IPS-15b (cell line): ENCODE data around the gene CEP85.

Experiments used
- H3K27me3 ChIP-seq: one replicate; pipeline ENCODE4 v1.6.1; 2013; ENCODE audit warnings: low read length; ENCODE audit not compliant: control insufficient read depth, insufficient read depth
- H3K36me3 ChIP-seq: one replicate; pipeline ENCODE4 v1.6.1; 2013; ENCODE audit warnings: low read length; ENCODE audit not compliant: control insufficient read depth, insufficient read depth
- H3K4me1 ChIP-seq: one replicate; pipeline ENCODE4 v1.6.1; 2013; ENCODE audit warnings: mild to moderate bottlenecking, low read length; ENCODE audit not compliant: control insufficient read depth, insufficient read depth
- H3K4me3 ChIP-seq: one replicate; pipeline ENCODE4 v1.5.1; 2013; ENCODE audit warnings: low read depth, low read length
- H3K9ac ChIP-seq: one replicate; pipeline ENCODE4 v1.6.1; 2013; ENCODE audit warnings: low read depth, mild to moderate bottlenecking, low read length
- H3K9me3 ChIP-seq: one replicate; pipeline ENCODE4 v1.6.1; 2013; ENCODE audit warnings: mild to moderate bottlenecking, low read length; ENCODE audit not compliant: control insufficient read depth, insufficient read depth

CEP85 gene

GRCh38 chr1:26269198-26269550, 35.2 kb downstream of the CEP85 start:
- Histone ChIP-seq H3K27me3 (no peaks in the 10 kb centered on the region), H3K4me3 (no peak overlapping the region), H3K9ac (no peak overlapping the region), H3K9me3 (peaks cover 3% of the 10 kb centered on the region), H3K36me3 (peaks cover 40% of the 10 kb centered on the region), H3K4me1 (no peaks in the 10 kb centered on the region)

DNA sequence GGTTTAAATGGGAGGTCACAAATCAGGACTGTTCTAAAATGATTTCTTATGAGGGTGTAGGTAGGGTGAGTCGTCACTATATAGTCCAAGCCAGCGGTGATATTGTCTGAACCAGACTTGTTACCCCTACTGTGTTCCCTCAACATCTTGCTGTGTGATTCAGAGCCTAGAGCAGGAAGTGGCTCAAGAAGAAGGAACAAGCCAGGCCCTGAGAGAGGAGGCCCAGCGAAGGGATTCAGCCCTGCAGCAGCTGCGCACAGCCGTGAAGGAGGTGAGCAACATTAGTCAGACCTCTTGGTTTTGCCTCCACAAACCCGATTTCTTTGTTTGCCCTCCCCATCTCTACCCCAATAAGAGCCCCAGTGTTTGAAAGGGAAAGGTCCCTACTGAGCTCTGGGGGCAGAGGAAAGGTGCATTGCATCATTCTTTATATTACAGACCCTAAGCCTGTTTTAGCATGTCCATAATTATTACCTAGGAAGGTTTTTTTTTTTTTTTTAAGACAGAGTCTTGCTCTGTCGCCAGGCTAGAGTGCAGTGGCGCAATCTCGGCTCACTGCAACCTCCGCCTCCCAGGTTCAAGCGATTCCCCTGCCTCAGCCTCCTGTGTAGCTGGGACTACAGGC, 40.9 kb downstream of the CEP85 start:
- Histone ChIP-seq H3K9ac (no peak overlapping the region), H3K36me3 (peaks cover 42% of the 10 kb centered on the region)

GRCh38 chr1:26275580-26276431, 41.8 kb downstream of the CEP85 start:
- Histone ChIP-seq H3K36me3 (peaks cover 35% of the 10 kb centered on the region), H3K4me3 (no peak overlapping the region), H3K9me3 (no peaks in the 10 kb centered on the region), H3K9ac (no peak overlapping the region), H3K4me1 (peaks cover 13% of the 10 kb centered on the region), H3K27me3 (no peaks in the 10 kb centered on the region)

More for the DNA sequence above, 40.9 kb downstream of the CEP85 start:
- H3K4me3 ChIP-seq, result no peak overlapping the region
- H3K27me3 ChIP-seq, result no peaks in the 10 kb centered on the region
- H3K4me1 ChIP-seq, result peaks cover 10% of the 10 kb centered on the region
- no peaks in the 10 kb centered on the region for H3K9me3 ChIP-seq

DNA sequence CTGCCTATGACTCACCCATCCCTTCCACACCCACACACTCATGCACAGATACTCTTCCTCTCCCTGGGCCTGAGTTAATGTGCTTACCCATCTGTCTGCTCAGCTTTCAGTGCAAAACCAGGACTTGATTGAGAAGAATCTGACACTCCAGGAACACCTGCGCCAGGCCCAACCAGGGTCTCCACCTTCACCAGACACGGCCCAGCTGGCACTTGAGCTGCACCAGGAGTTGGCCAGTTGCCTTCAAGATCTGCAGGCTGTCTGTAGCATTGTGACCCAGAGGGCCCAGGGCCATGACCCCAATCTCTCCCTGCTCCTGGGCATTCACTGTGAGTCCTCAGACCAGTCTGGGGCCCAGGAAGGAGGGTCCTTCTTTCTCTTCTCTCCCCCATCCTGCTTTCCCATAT, 42.4 kb downstream of the CEP85 start:
- Histone ChIP-seq H3K9me3 (no peaks in the 10 kb centered on the region), H3K4me1 (peaks cover 16% of the 10 kb centered on the region)

DNA sequence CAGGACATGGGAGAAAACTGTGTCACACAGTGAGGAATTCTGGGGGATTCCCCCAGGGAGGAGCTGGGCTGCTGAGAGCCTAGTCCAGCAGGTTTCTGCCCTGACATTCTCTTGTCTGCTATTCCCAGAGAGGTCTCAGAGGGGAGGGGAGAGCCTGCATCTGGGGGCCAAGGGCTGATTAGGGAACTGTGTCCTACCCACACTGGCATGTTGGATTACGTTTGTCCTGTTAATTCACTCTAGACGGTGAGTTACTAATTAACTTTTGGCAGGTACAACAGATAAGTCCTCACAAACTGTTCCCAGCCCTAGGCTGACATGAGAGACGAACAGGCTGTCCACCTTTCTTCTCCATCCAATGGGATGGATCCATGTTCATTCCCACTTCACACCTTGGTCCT, 43.3 kb downstream of the CEP85 start:
- Histone ChIP-seq H3K36me3 (peaks cover 30% of the 10 kb centered on the region), H3K27me3 (no peaks in the 10 kb centered on the region), H3K9ac (no peak overlapping the region), H3K4me1 (peaks cover 20% of the 10 kb centered on the region), H3K4me3 (no peak overlapping the region), H3K9me3 (no peaks in the 10 kb centered on the region)

More for the DNA sequence above, 42.4 kb downstream of the CEP85 start:
- peaks cover 30% of the 10 kb centered on the region for H3K36me3 ChIP-seq
- no peak overlapping the region for H3K9ac ChIP-seq
- H3K4me3 ChIP-seq, result no peak overlapping the region
- H3K27me3 ChIP-seq, result no peaks in the 10 kb centered on the region

- Histone ChIP-seq H3K4me1 (peaks cover 23% of the 10 kb centered on the region), H3K4me3 (no peak overlapping the region), H3K9me3 (no peaks in the 10 kb centered on the region), H3K27me3 (no peaks in the 10 kb centered on the region), H3K9ac (no peak overlapping the region), H3K36me3 (peaks cover 29% of the 10 kb centered on the region)
Measured at GRCh38 chr1:26277719-26278118, 43.7 kb downstream of the CEP85 start.

GRCh38 chr1:26278303-26278702, 44.3 kb downstream of the CEP85 start:
- H3K9ac ChIP-seq, result no peak overlapping the region
- H3K4me1 ChIP-seq, result peaks cover 24% of the 10 kb centered on the region
- H3K27me3 ChIP-seq, result no peaks in the 10 kb centered on the region
- peaks cover 23% of the 10 kb centered on the region for H3K36me3 ChIP-seq
- no peak overlapping the region for H3K4me3 ChIP-seq
- no peaks in the 10 kb centered on the region for H3K9me3 ChIP-seq

DNA sequence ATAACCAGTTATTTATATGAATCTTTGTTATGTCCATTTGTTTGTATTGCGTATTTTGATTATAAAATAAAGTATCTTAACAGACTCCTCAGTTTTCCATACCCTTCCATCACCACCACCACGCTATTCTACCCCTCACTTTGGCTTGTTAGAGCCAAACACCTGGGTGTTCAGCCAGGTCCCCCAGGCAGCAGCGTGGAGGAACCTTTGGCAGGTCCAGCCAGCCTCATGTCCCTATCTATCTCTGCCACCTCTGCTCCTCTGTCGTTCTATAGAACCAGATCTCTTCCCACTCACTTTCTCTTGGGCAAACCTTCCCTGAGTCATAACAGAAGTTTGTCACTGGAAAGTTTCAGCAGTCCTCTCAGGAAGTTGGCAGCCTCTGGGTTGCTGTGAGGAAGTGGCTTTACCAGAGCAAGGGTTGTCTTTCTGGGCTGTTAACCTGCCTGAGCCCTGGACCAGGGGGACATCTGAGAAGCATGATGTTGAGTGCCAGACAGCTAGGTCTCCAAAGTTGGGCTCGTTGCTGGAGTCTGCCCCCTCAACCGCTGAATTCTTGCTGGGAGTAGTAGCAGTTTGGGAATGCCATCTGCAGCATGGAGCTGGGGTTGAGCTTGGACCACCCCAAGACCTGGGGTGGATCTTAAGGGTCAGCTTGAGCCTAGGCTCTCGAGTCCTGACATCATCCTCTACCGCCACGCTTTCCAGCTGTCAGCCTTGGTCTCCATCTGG, 44.9 kb downstream of the CEP85 start:
- Histone ChIP-seq H3K27me3 (no peaks in the 10 kb centered on the region), H3K4me3 (peak overlapping the region; percentile 77), H3K36me3 (peaks cover 23% of the 10 kb centered on the region), H3K9me3 (no peaks in the 10 kb centered on the region), H3K4me1 (peaks cover 24% of the 10 kb centered on the region), H3K9ac (no peak overlapping the region)

GRCh38 chr1:26279456-26280332, 45.7 kb downstream of the CEP85 start, which contains the start of gene SH3BGRL3:
Gene SH3BGRL3, plus strand, starts transcription at chr1:26280086. Its CDS starts 70 bp downstream, at chr1:26280156.
- peak within 1 kb of the TSS; percentile 77 for H3K4me3 ChIP-seq

DNA sequence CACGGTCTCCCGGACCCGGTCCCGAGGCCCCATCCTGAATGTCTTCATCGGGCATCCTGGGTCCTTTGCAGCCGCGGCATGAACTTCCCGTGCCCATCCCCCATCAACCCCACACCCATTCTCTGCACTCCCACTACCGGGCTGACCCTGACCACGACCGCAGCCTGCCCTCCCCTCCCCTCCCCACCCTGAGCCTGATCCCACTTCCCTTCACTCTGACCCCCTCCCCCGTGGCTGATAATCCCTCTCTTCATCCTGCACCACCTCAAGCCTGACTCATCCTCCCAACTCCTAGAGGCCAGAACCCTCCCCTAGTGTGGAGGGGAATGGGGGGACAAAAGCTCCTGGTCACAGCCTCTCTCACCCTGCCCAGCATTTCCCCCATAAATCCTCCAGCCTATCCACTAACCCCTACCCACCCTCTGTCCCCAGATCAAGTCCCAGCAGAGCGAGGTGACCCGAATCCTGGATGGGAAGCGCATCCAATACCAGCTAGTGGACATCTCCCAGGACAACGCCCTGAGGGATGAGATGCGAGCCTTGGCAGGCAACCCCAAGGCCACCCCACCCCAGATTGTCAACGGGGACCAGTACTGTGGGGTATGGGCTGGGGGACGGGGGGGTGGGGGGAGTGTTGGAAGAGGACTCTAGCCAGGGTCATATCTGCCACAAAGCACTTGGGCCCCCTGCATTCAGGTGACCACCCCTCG, 46.5 kb downstream of the CEP85 start:
- H3K4me1 ChIP-seq, result peaks cover 30% of the 10 kb centered on the region
- peaks cover 23% of the 10 kb centered on the region for H3K36me3 ChIP-seq
- H3K27me3 ChIP-seq, result no peaks in the 10 kb centered on the region
- no peaks in the 10 kb centered on the region for H3K9me3 ChIP-seq
- peak overlapping the region; percentile 77 for H3K4me3 ChIP-seq
- H3K9ac ChIP-seq, result peak overlapping the region; percentile 82

More at GRCh38 chr1:26279456-26280332, 45.7 kb downstream of the CEP85 start, which contains the start of gene SH3BGRL3:
- H3K9ac ChIP-seq, result peak within 1 kb of the TSS; percentile 82
- peaks cover 23% of the 10 kb centered on the region for H3K36me3 ChIP-seq
- no peaks in the 10 kb centered on the region for H3K9me3 ChIP-seq
- peaks cover 29% of the 10 kb centered on the region for H3K4me1 ChIP-seq
- H3K27me3 ChIP-seq, result no peaks in the 10 kb centered on the region
